Activated naive CD4-positive, alpha-beta T cell treated with anti-CD3 and anti-CD28 coated beads, Interleukin-2, amount 50 U/mL, for 16 hours (primary cell): Measurements from ENCODE around the gene RIC8A.

ENCODE experiments used
- DNase-seq: peaks from one replicate; pipeline ENCODE4 v3.0.0-alpha.2; 2020

The RIC8A gene

DNA sequence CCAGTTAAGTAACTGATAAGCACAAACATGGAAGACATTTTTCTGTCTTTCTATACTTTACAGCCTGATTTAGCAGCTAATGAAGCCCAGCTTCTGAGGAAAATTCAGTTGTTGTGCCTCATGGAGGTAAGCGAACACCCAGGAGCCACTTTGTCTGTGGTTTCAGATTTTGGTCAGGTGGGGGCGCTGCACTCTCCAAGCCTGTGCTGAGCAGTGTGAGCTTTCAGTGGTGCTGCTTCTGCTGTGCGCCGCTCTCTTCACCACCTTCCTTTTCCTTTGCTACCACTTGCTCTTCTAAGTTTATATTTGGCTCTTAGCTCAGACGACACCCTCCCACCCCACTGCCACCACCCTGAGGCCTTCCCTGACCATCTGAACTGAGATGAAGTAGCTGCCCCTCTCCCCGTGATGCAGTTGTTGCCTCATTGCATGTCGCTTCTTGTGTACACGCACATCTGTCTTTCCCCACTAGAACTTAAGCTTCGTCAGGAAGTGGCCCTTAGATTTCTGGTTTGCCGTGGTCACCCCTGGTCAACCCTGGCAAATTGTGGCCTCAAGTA lies 43.3 kb downstream of the RIC8A start:
- DNase-seq: peak; percentile 78

DNA sequence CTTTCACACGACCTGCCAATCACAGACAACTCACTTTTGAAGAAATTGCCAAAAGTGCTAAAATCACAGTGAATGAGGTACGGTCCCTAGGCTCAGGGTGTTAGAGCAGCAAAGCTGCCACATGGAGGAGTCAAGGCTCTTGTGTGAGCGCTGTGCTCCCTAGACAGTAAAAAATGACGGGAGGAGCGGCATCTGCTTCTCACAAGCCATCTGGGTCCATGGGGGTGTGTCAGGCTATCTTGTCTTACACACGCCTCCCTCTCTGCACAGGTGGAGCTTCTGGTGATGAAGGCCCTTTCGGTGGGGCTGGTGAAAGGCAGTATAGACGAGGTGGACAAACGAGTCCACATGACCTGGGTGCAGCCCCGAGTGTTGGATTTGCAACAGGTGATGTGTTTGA lies 44.0 kb downstream of the RIC8A start:
- no peak for DNase-seq

DNA sequence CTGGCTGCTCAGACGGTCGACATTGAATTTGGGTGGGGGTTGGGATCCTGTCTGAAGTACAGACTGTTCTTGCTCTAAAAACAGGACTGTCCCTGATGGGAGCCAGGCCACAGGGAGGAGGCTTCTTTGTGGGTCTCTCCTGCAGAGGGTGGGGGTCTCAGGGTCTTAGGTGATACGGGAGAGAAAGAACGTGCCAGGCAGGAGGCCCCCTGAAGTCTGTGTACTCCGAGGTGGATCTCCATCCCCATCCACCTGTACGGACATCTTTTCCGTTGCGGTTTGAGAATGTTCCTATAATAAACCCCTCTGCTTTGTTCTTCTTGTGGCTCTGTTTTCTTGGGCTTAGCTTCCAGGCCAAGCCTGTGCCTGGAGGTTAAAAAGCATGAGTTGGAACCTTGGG lies 45.2 kb downstream of the RIC8A start:
- DNase-seq: no peak

DNA sequence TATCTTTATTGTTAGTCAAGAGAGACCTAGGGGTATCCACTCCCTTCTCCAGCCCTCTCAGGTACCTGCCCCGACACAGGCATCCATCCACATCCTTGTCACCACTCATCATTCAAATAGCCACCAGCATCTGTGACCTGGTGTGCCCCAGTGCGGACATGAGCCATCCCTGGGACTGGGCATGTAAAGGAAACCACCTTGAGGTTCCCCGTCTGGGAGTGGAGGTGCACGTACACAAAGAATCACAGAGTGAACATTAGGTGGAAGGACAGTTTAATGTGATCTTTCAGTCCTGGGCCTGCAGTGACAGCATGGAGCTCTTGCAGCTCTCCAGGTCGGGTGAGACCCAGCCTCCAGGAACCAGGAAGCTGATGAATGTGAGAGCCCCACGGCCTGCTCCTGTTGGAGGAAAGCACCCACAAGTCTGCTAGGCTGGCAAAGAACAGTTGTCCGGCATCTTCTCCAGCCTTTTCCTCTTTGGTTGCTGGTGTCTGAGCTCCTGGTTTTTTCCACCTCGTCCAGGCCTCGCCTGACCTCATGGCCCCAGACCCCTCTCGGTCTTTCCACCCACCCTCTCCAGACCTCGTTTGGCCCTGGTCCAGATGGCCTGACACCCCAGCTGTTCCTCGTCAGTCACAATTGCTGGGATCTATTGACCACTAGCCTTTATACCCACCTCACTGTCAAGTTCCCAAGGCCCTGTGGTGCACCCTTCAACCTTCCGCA lies 45.8 kb downstream of the RIC8A start:
- no peak for DNase-seq

DNA sequence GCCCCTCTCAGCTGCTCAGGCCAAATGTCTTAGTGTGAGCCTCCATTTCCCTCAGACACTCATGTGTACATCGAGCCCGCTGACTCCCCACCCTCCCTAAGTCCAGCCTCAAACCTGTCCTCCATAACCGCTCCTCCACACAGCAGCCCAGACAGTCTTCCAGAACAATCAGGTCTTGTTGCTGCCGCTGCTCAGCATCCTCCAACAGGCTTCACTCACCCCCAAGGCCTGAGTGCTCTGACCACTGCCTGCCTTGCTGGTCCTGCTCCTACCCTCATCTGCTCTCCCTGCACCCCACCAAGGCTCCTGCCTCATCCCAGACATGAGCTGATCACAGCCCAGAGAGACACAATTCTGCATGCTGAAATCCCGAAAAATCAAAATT lies 46.4 kb downstream of the RIC8A start:
- no peak for DNase-seq

DNA sequence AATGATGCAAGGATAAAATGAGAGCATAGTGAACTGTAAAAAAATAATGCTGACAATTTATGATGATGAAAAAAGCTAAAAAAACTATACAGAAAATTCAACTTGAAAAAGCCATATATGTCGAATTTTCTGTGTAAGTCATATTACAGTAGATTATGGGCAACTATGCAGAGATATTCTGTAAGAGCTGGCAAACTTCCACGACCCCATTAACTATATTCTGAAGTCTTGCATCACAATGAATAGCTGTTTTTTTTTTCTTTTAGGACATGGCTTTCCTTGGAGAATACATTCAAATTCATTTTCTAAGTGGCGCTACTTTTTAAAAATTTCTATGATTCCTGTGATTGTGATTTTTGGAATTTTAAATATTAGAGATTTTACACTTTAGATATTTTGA lies 47.7 kb downstream of the RIC8A start:
- no peak for DNase-seq

DNA sequence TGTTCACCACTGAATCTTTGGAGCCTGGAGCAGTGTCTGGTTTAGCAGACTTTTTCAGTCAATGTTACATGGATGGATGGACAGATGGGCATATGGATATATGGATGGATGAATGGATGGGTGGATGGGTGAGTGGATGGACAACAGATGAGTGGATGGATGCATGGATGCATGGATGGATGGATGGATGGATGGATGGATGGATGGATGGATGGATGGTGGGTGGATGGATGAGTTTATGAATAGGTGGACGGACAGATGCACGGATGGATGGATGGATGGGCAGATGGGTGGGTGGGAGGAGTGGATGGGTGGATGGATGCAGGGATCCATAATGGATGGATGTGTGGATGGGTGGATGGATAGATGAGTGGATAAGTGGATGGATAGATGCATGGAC lies 48.3 kb downstream of the RIC8A start:
- DNase-seq: no peak

DNA sequence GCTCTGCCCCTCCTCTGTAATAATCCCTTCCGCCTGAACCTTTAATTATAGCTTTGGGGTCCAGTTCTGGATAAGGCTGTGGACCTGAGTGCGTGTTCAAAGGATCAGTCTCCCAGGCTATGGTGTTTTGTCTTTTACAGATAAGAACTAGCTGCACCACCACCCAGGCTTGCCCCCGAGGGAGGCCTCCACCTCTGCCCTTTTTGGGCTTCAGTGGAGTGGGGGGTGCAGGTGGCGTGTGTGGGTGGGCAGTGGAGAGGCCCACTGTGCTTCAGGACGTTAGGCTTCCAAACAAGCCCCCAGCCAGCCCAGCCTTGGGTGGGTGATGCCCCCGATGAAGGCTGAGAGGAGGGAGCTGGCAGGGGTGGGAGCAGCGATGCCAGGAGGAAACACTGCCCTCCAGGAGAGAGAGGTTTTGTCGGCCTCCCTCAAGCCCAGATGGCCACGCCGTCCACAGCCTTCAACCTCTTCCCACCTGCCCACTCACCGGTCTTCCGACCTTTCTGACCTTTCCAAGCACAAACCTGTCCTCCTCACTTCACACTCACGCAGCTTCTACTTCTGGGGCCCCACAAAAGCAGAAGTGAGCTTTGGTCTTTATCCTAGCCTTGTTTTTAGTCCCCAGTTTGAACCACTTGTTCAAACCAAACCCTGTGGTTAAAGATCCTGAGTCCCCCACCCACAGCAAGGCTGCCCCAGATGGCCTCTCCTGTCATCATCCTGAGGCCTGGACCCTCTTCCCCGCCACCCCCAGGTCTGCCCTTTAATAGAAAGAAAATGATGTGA lies 49.6 kb downstream of the RIC8A start:
- no peak for DNase-seq

DNA sequence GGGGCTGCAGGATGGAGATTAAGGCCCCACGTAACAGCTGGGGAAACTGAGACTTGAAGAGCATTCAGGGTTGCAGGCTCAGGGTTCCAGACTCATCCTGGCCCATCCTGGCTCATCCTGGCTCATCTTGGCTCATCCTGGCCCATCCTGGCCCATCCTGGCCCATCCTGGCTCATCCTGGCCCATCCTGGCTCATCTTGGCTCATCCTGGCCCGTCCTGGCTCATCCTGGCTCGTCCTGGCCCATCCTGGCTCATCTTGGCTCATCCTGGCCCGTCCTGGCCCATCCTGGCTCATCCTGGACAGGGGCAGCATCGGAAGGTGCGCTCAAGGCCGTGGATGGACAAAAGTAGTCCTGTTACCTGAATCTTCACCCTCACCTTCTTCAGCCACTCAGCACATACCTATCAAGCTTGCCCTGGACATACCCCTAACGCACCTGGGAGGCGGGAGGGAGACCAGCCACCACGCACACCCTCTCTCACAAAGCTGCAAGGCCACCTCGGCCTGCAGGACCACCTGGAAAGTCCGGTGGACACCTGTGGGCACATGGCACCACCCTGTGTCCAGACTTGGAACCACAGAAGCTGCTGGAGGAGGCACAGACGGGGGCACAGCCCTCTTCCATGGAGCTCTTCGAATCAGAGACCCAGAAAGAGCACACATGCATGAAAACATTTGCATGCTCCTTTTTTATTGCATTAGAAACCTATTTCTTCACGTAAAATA lies 50.4 kb downstream of the RIC8A start:
- no peak for DNase-seq

DNA sequence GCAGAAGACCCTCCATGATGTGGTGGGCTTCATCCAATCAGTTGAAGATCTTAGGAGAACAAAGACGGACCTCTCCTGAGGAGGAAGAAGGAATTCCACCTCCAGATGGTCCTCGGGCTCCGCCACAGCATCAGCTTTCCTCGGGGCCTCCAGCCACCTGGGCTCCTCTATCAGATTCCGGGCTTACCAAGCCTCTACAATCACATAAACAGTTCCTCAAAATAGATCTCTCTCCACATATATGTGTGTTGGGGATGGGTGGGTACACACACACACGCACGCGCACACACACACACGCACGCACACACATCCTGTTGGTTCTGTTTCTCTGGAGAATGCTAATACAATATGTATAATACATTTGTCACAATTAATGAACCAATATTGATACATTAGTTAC lies 51.9 kb downstream of the RIC8A start:
- no peak for DNase-seq

DNA sequence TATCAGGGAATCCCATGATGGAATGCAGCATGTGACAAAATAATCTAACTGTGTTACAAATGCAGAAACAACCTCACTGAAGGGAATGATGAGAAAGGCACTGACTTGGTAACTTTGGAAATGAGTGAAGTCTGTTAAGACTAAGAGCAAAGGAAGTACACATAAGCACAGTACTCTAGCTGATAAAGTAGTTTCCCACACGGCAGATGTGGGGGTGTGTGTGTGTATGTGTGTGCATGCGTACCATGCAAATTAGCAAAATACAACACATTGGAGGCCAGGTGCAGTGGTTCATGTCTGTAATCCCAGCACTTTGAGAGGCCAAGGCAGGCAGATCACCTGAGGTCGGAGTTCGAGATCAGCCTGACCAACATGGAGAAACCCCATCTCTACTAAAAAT lies 54.1 kb downstream of the RIC8A start:
- DNase-seq: no peak
